Fibroblast of the aortic adventitia (primary cell): ENCODE measurements around the gene COLEC11. TPM values are rescaled to one million over a fixed set of nuclear protein-coding genes. Genes with fewer than 3 reads are reported as not detected.

Source experiments
- DNase-seq: peaks from one replicate; pipeline ENCODE4 v3.0.0-alpha.2; 2010; ENCODE audit warnings: low read depth
- H3K4me3 ChIP-seq: 2 replicates; pipeline ENCODE4 v1.5.1; 2011; ENCODE audit warnings: low read depth, mild to moderate bottlenecking, control low read depth, low read length, moderate library complexity
- CTCF ChIP-seq: IDR thresholded peaks from 2 replicates; pipeline ENCODE4 v1.5.1; 2011; ENCODE audit warnings: mild to moderate bottlenecking, low read length, control low read depth, inconsistent platforms; ENCODE audit not compliant: insufficient read depth
- total RNA-seq: library from RNA; depleted of rRNA; stranded (reverse); fragments of >200 nt; gene quantifications from 2 replicates; pipeline ENCODE4 v1.2.3, GENCODE V29; 2012; ENCODE audit warnings: low replicate concordance

Gene COLEC11
- total RNA-seq, 1 donor = 0.09 TPM

- TF ChIP-seq CTCF = no peak
- H3K4me3 ChIP-seq = no peak overlapping the region
- DNase-seq = no peak
Observed at GRCh38 chr2:3595404-3595803, 492 bp downstream of the COLEC11 start.

GRCh38 chr2:3595985-3596384 lies 1.1 kb downstream of the COLEC11 start:
- no peak overlapping the region for H3K4me3 ChIP-seq
- DNase-seq = no peak
- TF ChIP-seq CTCF = no peak

- DNase-seq = no peak
- H3K4me3 ChIP-seq = no peak overlapping the region
- TF ChIP-seq CTCF = no peak
Observed at GRCh38 chr2:3596901-3597417, 2.0 kb downstream of the COLEC11 start.

- TF ChIP-seq CTCF = no peak
- H3K4me3 ChIP-seq = no peak overlapping the region
Observed at GRCh38 chr2:3597567-3597966, 2.7 kb downstream of the COLEC11 start.

GRCh38 chr2:3598197-3598910 lies 3.4 kb downstream of the COLEC11 start:
- no peak overlapping the region for H3K4me3 ChIP-seq
- no peak for DNase-seq
- TF ChIP-seq CTCF = no peak

More at GRCh38 chr2:3597567-3597966, 2.7 kb downstream of the COLEC11 start:
- no peak for DNase-seq

GRCh38 chr2:3598912-3599854 lies 4.3 kb downstream of the COLEC11 start:
- no peak overlapping the region for H3K4me3 ChIP-seq
- no peak for TF ChIP-seq CTCF
- no peak for DNase-seq
